ENCODE results near the gene DGCR2.

- TF ChIP-seq CTCF (IDR thresholded peaks at IDR 0.05; ENCODE audit: low read depth, low read length) (no peak), EZH2phosphoT487 (IDR thresholded peaks at IDR 0.05; ENCODE audit: low read depth) (no peak)
Measured at GRCh38 chr22:19037282-19038163, 84.7 kb downstream of the DGCR2 start.

All from OCI-LY3 (cell line).